WTC11 (cell line): Measurements from ENCODE around the gene AVPR1A. TPM values are rescaled to one million over a fixed set of nuclear protein-coding genes. Genes with fewer than 3 reads are reported as not detected.

ENCODE experiments used
- ATAC-seq: fragments of 200-7000 bp; cut with Tn5 transposase; 2 replicates; pipeline ENCODE4 v1.10.0; 2021; ENCODE audit warnings: mild to moderate bottlenecking, moderate library complexity
- CTCF ChIA-PET: fragments of 300-600 bp; sonication (Branson Sonifier 250); formaldehyde crosslinking; loops from one replicate; lab custom pipeline; 2021; ENCODE audit warnings: antibody characterized with exemption; lab: Charles Lee
- POLR2A ChIA-PET: fragments of 350-600 bp; sonication (Branson Sonifier 250); formaldehyde crosslinking; loops from one replicate; lab custom pipeline; 2021; ENCODE audit warnings: antibody characterized with exemption; lab: Charles Lee
- DNase-seq: peaks from one replicate; pipeline ENCODE4 v3.0.0; 2021; ENCODE audit warnings: low spot score
- H3K27ac Mint-ChIP-seq: 2 replicates; pipeline ENCODE4 v1.8.0; 2021; ENCODE audit warnings: mixed read lengths
- H3K27me3 Mint-ChIP-seq: 2 replicates; pipeline ENCODE4 v1.8.0; 2021; ENCODE audit warnings: low read depth, mild to moderate bottlenecking, moderate library complexity, mixed read lengths
- H3K36me3 Mint-ChIP-seq: 2 replicates; pipeline ENCODE4 v1.8.0; 2021; ENCODE audit warnings: mixed read lengths
- H3K4me1 Mint-ChIP-seq: 2 replicates; pipeline ENCODE4 v1.8.0; 2022; ENCODE audit warnings: mixed read lengths
- H3K4me3 Mint-ChIP-seq: 2 replicates; pipeline ENCODE4 v1.8.0; 2021; ENCODE audit warnings: mild to moderate bottlenecking, moderate library complexity, mixed read lengths
- H3K9me3 Mint-ChIP-seq: 2 replicates; pipeline ENCODE4 v1.8.0; 2021; ENCODE audit warnings: mixed read lengths
- ATF1 ChIP-seq: sonication (generic); formaldehyde crosslinking; IDR thresholded peaks from 2 replicates; pipeline ENCODE4 v1.8.1; 2023; ENCODE audit warnings: mild to moderate bottlenecking, moderate library complexity, missing genetic modification reagents
- ATF2 ChIP-seq: sonication (generic); formaldehyde crosslinking; IDR thresholded peaks from 2 replicates; pipeline ENCODE4 v1.8.1; 2022; ENCODE audit warnings: low read depth, missing genetic modification reagents, borderline replicate concordance
- E2F4 ChIP-seq: sonication (generic); formaldehyde crosslinking; IDR thresholded peaks from 2 replicates; pipeline ENCODE4 v1.8.1; 2022; ENCODE audit warnings: low read depth, mild to moderate bottlenecking, moderate library complexity, missing genetic modification reagents, borderline replicate concordance
- FOXK1 ChIP-seq: sonication (generic); formaldehyde crosslinking; IDR thresholded peaks from 2 replicates; pipeline ENCODE4 v1.8.0; 2022; ENCODE audit warnings: mild to moderate bottlenecking, moderate library complexity, missing genetic modification reagents
- FOXP4 ChIP-seq: sonication (generic); formaldehyde crosslinking; IDR thresholded peaks from 2 replicates; pipeline ENCODE4 v1.8.0; 2022; ENCODE audit warnings: mild to moderate bottlenecking, missing genetic modification reagents
- GRHL2 ChIP-seq: fragments of 250-450 bp; sonication (Bioruptor Pico); IDR thresholded peaks from 2 replicates; pipeline ENCODE4 v1.8.0; 2022; ENCODE audit warnings: mild to moderate bottlenecking, moderate library complexity; ENCODE audit not compliant: insufficient replicate concordance, severe bottlenecking
- JAZF1 ChIP-seq: fragments of 250-450 bp; sonication (Bioruptor Pico); IDR thresholded peaks from 2 replicates; pipeline ENCODE4 v1.9.0; 2021; ENCODE audit warnings: moderate library complexity, mild to moderate bottlenecking, inconsistent platforms
- JUN ChIP-seq: sonication (generic); formaldehyde crosslinking; IDR thresholded peaks from 2 replicates; pipeline ENCODE4 v1.8.0; 2023; ENCODE audit warnings: mild to moderate bottlenecking, missing genetic modification reagents
- NFATC4 ChIP-seq: fragments of 250-450 bp; sonication (Bioruptor Pico); IDR thresholded peaks from 2 replicates; pipeline ENCODE4 v1.9.0; 2021; ENCODE audit warnings: mild to moderate bottlenecking
- NR1H2 ChIP-seq: sonication (generic); formaldehyde crosslinking; IDR thresholded peaks from 2 replicates; pipeline ENCODE4 v1.9.0; 2021; ENCODE audit warnings: mild to moderate bottlenecking, moderate library complexity, missing genetic modification reagents
- NR3C1 ChIP-seq: sonication (generic); formaldehyde crosslinking; conservative IDR thresholded peaks from 2 replicates; pipeline ENCODE4 v1.8.1; 2023; ENCODE audit warnings: low read depth, mild to moderate bottlenecking, missing genetic modification reagents
- SMAD3 ChIP-seq: sonication (generic); formaldehyde crosslinking; IDR thresholded peaks from 2 replicates; pipeline ENCODE4 v1.8.0; 2022; ENCODE audit warnings: missing genetic modification reagents, mild to moderate bottlenecking, borderline replicate concordance
- TCF7 ChIP-seq: sonication (generic); formaldehyde crosslinking; IDR thresholded peaks from 2 replicates; pipeline ENCODE4 v1.8.0; 2022; ENCODE audit warnings: mild to moderate bottlenecking, low read depth, missing genetic modification reagents, moderate library complexity
- total RNA-seq: library from RNA; stranded (reverse); gene quantifications from 3 replicates; pipeline ENCODE4 v1.2.3, GENCODE V29; 2021
- TF ChIP-seq, protein P1 (sequence below): sonication (generic); formaldehyde crosslinking; IDR thresholded peaks from 2 replicates; pipeline ENCODE4 v1.8.0; 2022; ENCODE audit warnings: mild to moderate bottlenecking, missing genetic modification reagents
- TF ChIP-seq, protein P2 (sequence below): sonication (generic); formaldehyde crosslinking; conservative IDR thresholded peaks from 2 replicates; pipeline ENCODE4 v1.8.1; 2023; ENCODE audit warnings: mild to moderate bottlenecking, low read depth, missing genetic modification reagents, moderate library complexity

The AVPR1A gene
- total RNA-seq, 1 experiment from 2014 or later: 0.24 TPM

GRCh38 chr12:63093711-63094110 is 57.3 kb downstream of the AVPR1A start (continued):
- no peak for TF ChIP-seq FOXP4 (CRISPR knock-in tag)
- no peak for TF ChIP-seq E2F4
- no peak for TF ChIP-seq GRHL2
- TF ChIP-seq, protein P1, sequence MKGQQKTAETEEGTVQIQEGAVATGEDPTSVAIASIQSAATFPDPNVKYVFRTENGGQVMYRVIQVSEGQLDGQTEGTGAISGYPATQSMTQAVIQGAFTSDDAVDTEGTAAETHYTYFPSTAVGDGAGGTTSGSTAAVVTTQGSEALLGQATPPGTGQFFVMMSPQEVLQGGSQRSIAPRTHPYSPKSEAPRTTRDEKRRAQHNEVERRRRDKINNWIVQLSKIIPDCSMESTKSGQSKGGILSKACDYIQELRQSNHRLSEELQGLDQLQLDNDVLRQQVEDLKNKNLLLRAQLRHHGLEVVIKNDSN (CRISPR knock-in tag): no peak
- no peak for TF ChIP-seq NR1H2 (CRISPR knock-in tag)
- TF ChIP-seq JUN (CRISPR knock-in tag): no peak

DNA sequence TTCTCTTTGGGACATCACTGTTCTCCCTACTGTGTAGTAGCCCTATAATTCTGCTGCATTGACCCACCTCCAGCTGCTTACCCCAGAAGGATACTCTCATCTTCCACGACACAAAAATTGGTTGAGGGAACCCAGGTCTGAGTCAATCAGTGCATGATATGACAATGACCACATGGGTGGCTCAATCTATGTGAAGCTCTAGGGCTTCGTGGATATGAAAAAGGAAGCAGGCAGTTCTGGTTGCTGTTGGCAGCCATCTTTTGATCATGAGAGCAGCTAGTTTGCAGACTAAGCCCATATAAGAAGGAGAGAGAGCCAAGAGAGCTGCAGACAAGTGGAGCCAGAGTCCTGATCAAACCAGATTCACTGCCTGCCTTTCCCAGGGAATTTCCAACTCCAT is 57.9 kb downstream of the AVPR1A start:
- Mint-ChIP-seq H3K4me3 (no peak overlapping the region), H3K36me3 (no peaks in the 10 kb centered on the region), H3K27me3 (no peaks in the 10 kb centered on the region), H3K4me1 (peaks cover 7% of the 10 kb centered on the region), H3K27ac (no peak overlapping the region), H3K9me3 (0 out of 2 replicates have a peak, but pooled peaks cover 5% of the 10 kb centered on the region)
- no peak for ATAC-seq
- DNase-seq: no peak
- CTCF ChIA-PET: interaction anchor here (1.4 to 2.0 kb wide), 2 partner anchors 24 to 59 kb away, joined by 7 read pairs; partner anchors contain the start of gene AVPR1A
- POLR2A ChIA-PET: no interaction called here
- TF ChIP-seq, protein P2, sequence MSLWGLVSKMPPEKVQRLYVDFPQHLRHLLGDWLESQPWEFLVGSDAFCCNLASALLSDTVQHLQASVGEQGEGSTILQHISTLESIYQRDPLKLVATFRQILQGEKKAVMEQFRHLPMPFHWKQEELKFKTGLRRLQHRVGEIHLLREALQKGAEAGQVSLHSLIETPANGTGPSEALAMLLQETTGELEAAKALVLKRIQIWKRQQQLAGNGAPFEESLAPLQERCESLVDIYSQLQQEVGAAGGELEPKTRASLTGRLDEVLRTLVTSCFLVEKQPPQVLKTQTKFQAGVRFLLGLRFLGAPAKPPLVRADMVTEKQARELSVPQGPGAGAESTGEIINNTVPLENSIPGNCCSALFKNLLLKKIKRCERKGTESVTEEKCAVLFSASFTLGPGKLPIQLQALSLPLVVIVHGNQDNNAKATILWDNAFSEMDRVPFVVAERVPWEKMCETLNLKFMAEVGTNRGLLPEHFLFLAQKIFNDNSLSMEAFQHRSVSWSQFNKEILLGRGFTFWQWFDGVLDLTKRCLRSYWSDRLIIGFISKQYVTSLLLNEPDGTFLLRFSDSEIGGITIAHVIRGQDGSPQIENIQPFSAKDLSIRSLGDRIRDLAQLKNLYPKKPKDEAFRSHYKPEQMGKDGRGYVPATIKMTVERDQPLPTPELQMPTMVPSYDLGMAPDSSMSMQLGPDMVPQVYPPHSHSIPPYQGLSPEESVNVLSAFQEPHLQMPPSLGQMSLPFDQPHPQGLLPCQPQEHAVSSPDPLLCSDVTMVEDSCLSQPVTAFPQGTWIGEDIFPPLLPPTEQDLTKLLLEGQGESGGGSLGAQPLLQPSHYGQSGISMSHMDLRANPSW: no peak
- TF ChIP-seq JAZF1 (no peak), SMAD3 (CRISPR knock-in tag) (no peak), NR3C1 (CRISPR knock-in tag) (no peak), NFATC4 (CRISPR knock-in tag) (no peak), E2F4 (no peak), TCF7 (CRISPR knock-in tag) (no peak), ATF2 (no peak), FOXK1 (CRISPR knock-in tag) (no peak), ATF1 (CRISPR knock-in tag) (no peak)
- TF ChIP-seq, protein P1 (CRISPR knock-in tag): no peak
- TF ChIP-seq, all 79 proteins: peak for 0

Other genes starting within 250 kb of the AVPR1A start
- gene PPM1H, start 216.1 kb downstream of the AVPR1A start, total RNA-seq: 37.1 to 45.6 TPM (median 40.9 TPM) in 3 replicates